Gastrocnemius medialis (tissue), 4 donors: ENCODE data around the gene ZC3H6. TPM values are rescaled to one million over a fixed set of nuclear protein-coding genes. Genes with fewer than 3 reads are reported as not detected.

Experiments
- ATAC-seq, 2 donors: fragments of 150-250 bp; one replicate each; pipeline ENCODE4 v1.9.1; 2016
- DNase-seq, 2 donors: peaks; one replicate each; pipeline ENCODE4 v3.0.0-alpha.2; 2019
- H3K27ac ChIP-seq, 4 donors: fragments of 200-600 bp; sonication (generic); 1 replicate in 1 of 4; 2 replicates in 3 of 4; pipeline ENCODE4 v1.5.1; 2016 to 2018; ENCODE audit warnings: mild to moderate bottlenecking in 2 of 4, moderate library complexity in 1 of 4
- H3K27me3 ChIP-seq, 3 donors: fragments of 200-600 bp; sonication (generic) in 2 of 3; 1 replicate in 1 of 3; 2 replicates in 2 of 3; pipeline versions ENCODE4 v1.5.1 to v1.6.0; 2016 to 2019; ENCODE audit warnings: mild to moderate bottlenecking in 1 of 3, moderate library complexity in 1 of 3
- H3K36me3 ChIP-seq, 2 donors: fragments of 200-600 bp; sonication (generic) in 1 of 2; one replicate each; pipeline ENCODE4 v1.5.1; 2017 to 2018
- H3K4me1 ChIP-seq, 2 donors: fragments of 200-600 bp; sonication (generic) in 1 of 2; one replicate each; pipeline ENCODE4 v1.5.1; 2016 to 2017; ENCODE audit warnings: mild to moderate bottlenecking in 2 of 2
- H3K4me3 ChIP-seq, 4 donors: fragments of 200-600 bp; sonication (generic) in 3 of 4; 1 replicate in 1 of 4; 2 replicates in 3 of 4; pipeline ENCODE4 v1.5.1; 2016 to 2019; ENCODE audit warnings: mild to moderate bottlenecking in 2 of 4
- H3K9me3 ChIP-seq, 3 donors: fragments of 200-600 bp; sonication (generic) in 2 of 3; 1 replicate in 1 of 3; 2 replicates in 2 of 3; pipeline ENCODE4 v1.5.1; 2016 to 2019
- CTCF ChIP-seq, 5 experiments: fragments of 450-650 bp in 3 of 5; fragments of 200-600 bp in 2 of 5; sonication (generic) in 2 of 5; IDR thresholded peaks in 4 of 5; conservative IDR thresholded peaks in 1 of 5; 1 replicate in 4 of 5; 2 replicates in 1 of 5; pipeline ENCODE4 v1.5.1; 2016 to 2019; ENCODE audit warnings: antibody characterized with exemption in 5 of 5, mild to moderate bottlenecking in 3 of 5, moderate library complexity in 3 of 5
- POLR2A ChIP-seq, 2 donors: fragments of 450-650 bp; IDR thresholded peaks; one replicate each; pipeline ENCODE4 v1.6.1; 2017; ENCODE audit warnings: antibody characterized with exemption in 2 of 2, mild to moderate bottlenecking in 2 of 2, moderate library complexity in 2 of 2
- in situ Hi-C, 4 donors: fragments of 200-750 bp; cut with MboI; loops; one replicate each; pipeline versions ENCODE4 v1.15.0 to v1.8.0; 2017; ENCODE audit warnings: low sequenced_read_pairs in 4 of 4
- intact Hi-C: fragments of 100-400 bp; cut with DNase I; formaldehyde crosslinking; loops from one replicate; pipeline ENCODE4 v1.15.1; 2023; ENCODE audit warnings: low total_unique reads
- total RNA-seq, 4 donors: library from RNA; depleted of rRNA; stranded (reverse); fragments of >200 nt; gene quantifications; one replicate each; pipeline versions ENCODE4 v1.1.0 to v1.2.3, GENCODE V29; 2016

ZC3H6 gene
- total RNA-seq, 4 donors from 2014 or later = 6.3 to 15.1 (median 9.9) TPM

- Histone ChIP-seq H3K27ac (no peak overlapping the region), H3K4me1 (peaks cover 6 to 15% of the 10 kb centered on the region in 2 donors), H3K27me3 (no peaks in the 10 kb centered on the region), H3K4me3 (no peak overlapping the region), H3K9me3 (no peaks in the 10 kb centered on the region), H3K36me3 (no peaks in the 10 kb centered on the region)
- ATAC-seq (no peak), DNase-seq (no peak)
- intact Hi-C loops (loop anchor here (5.0 kb wide), 2 partner anchors 55 to 175 kb away; partner anchors contain the start of gene RGPD8), in situ Hi-C loops (loop anchor here (10.0 to 25.0 kb wide), 6 partner anchors 180 to 1120 kb away; partner anchors contain the start of genes RGPD8 (in 2 of the 4), ANAPC1 (in 1 of the 4), CHCHD5 (in 1 of the 4) and MERTK (in 1 of the 4))
- no peak for TF ChIP-seq POLR2A (IDR thresholded peaks at IDR 0.05)
- no peak for TF ChIP-seq CTCF (IDR thresholded peaks at IDR 0.05 in 4 of 5, conservative IDR thresholded peaks at IDR 0.05 in 1 of 5)
Measured at GRCh38 chr2:112257575-112257974, 17.8 kb upstream of the ZC3H6 start.

- in situ Hi-C loops = loop anchor here (10.0 to 25.0 kb wide), 7 partner anchors 65 to 1122 kb away; partner anchors contain the start of genes RGPD8 (in 2 of the 4), TMEM87B (in 2 of the 4), ANAPC1 (in 1 of the 4) and CHCHD5 (in 1 of the 4)
- peak; percentile 71 to 74 for ATAC-seq
- H3K4me1 ChIP-seq = peaks cover 5 to 6% of the 10 kb centered on the region in 2 donors
- intact Hi-C loops = loop anchor here (2.0 to 5.0 kb wide), 3 partner anchors 53 to 385 kb away; partner anchors contain the start of genes RGPD8 and SLC20A1
- peak overlapping the region in 1 of 4 donors; percentile 27 for H3K4me3 ChIP-seq
- TF ChIP-seq CTCF (IDR thresholded peaks at IDR 0.05 in 4 of 5, conservative IDR thresholded peaks at IDR 0.05 in 1 of 5) = peak; percentile 86 to 96 (median 92)
- no peak for TF ChIP-seq POLR2A (IDR thresholded peaks at IDR 0.05)
- no peak overlapping the region for H3K27ac ChIP-seq
- H3K9me3 ChIP-seq = no peaks in the 10 kb centered on the region
- H3K27me3 ChIP-seq = no peaks in the 10 kb centered on the region
- peak; percentile 58 to 79 for DNase-seq
- H3K36me3 ChIP-seq = no peaks in the 10 kb centered on the region
Measured at GRCh38 chr2:112259509-112260294, 15.7 kb upstream of the ZC3H6 start.

- H3K27ac ChIP-seq = no peak overlapping the region
- no peak overlapping the region for H3K4me3 ChIP-seq
- H3K36me3 ChIP-seq = no peaks in the 10 kb centered on the region
- H3K4me1 ChIP-seq = peaks cover 3 to 5% of the 10 kb centered on the region in 2 donors
- no peak for ATAC-seq
- in situ Hi-C loops = loop anchor here (10.0 to 25.0 kb wide), 7 partner anchors 65 to 1123 kb away; partner anchors contain the start of genes RGPD8 (in 2 of the 4), ANAPC1 (in 1 of the 4), CHCHD5 (in 1 of the 4) and MERTK (in 1 of the 4)
- intact Hi-C loops = no loop called here
- H3K9me3 ChIP-seq = no peaks in the 10 kb centered on the region
- TF ChIP-seq CTCF (IDR thresholded peaks at IDR 0.05 in 4 of 5, conservative IDR thresholded peaks at IDR 0.05 in 1 of 5) (no peak), POLR2A (IDR thresholded peaks at IDR 0.05) (no peak)
- no peaks in the 10 kb centered on the region for H3K27me3 ChIP-seq
- no peak for DNase-seq
Measured at GRCh38 chr2:112260295-112260625, 15.1 kb upstream of the ZC3H6 start.

GRCh38 chr2:112262876-112263275, 12.5 kb upstream of the ZC3H6 start:
- TF ChIP-seq CTCF (IDR thresholded peaks at IDR 0.05 in 4 of 5, conservative IDR thresholded peaks at IDR 0.05 in 1 of 5) = no peak
- TF ChIP-seq POLR2A (IDR thresholded peaks at IDR 0.05) = no peak
- H3K27me3 ChIP-seq = no peaks in the 10 kb centered on the region
- no peak overlapping the region for H3K27ac ChIP-seq
- no peak overlapping the region for H3K4me3 ChIP-seq
- intact Hi-C loops (no loop called here), in situ Hi-C loops (loop anchor here (10.0 to 25.0 kb wide), 7 partner anchors 62 to 1126 kb away; partner anchors contain the start of genes RGPD8 (in 2 of the 4), ANAPC1 (in 1 of the 4), CHCHD5 (in 1 of the 4) and MERTK (in 1 of the 4))
- no peaks in the 10 kb centered on the region for H3K36me3 ChIP-seq
- DNase-seq = no peak
- H3K9me3 ChIP-seq = no peaks in the 10 kb centered on the region
- no peak for ATAC-seq
- H3K4me1 ChIP-seq = peaks cover 0 to 3% of the 10 kb centered on the region in 2 donors
